Measurements from ENCODE around the gene PITPNM1.

DNA sequence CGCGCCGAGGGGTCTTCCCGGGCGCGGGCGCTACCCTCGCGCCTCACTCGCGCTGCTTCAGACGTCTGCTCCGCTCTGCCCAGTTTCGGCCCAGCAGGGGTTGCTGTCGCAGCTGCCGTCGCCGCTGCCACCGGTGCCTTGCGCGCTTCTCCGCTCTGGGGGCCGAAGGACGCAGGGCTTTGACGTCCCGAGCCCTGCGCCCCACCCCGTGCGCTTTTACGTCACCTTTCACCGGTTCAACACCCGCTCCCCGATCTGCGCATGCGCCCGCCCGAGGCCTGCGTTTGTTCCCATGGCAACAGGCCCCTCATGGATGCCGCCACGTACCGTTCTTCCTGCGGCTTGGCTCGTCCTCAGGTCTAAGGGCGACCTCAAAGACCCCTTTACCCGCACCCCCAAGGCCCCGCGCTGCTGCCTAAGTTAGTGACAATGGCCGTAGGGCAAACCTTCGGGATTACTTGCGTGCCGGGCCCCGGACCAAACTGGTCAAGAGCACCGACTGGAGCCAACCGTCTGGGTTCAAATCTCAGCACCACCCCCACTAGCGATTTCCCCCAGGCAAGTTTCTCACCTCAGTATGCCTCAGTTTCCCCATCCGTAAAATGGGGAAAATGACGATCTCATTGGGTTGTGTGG is 3.4 kb upstream of the PITPNM1 start:
- TF ChIP-seq, protein P1, sequence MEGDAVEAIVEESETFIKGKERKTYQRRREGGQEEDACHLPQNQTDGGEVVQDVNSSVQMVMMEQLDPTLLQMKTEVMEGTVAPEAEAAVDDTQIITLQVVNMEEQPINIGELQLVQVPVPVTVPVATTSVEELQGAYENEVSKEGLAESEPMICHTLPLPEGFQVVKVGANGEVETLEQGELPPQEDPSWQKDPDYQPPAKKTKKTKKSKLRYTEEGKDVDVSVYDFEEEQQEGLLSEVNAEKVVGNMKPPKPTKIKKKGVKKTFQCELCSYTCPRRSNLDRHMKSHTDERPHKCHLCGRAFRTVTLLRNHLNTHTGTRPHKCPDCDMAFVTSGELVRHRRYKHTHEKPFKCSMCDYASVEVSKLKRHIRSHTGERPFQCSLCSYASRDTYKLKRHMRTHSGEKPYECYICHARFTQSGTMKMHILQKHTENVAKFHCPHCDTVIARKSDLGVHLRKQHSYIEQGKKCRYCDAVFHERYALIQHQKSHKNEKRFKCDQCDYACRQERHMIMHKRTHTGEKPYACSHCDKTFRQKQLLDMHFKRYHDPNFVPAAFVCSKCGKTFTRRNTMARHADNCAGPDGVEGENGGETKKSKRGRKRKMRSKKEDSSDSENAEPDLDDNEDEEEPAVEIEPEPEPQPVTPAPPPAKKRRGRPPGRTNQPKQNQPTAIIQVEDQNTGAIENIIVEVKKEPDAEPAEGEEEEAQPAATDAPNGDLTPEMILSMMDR (conservative IDR thresholded peaks at IDR 0.05; ENCODE audit: low read depth, low read length): no peak
- no peak for TF ChIP-seq EZH2 (IDR thresholded peaks at IDR 0.05; ENCODE audit: borderline replicate concordance, low read depth, low read length, poor library complexity, severe bottlenecking)

Data from A673 (cell line).